ENCODE results near the gene CNKSR2.

Gene CNKSR2

GRCh38 chrX:21469071-21469470 is 94.9 kb downstream of the CNKSR2 start:
- no peak overlapping the region for H3K27ac ChIP-seq (ENCODE audit: low read length)
- no peak for DNase-seq
- H3K27me3 ChIP-seq (replicated peaks; ENCODE audit: insufficient read depth, low read length) = no peaks in the 10 kb centered on the region
- no peak overlapping the region for H3K9ac ChIP-seq (ENCODE audit: low read length)
- no peaks in the 10 kb centered on the region for H3K36me3 ChIP-seq (replicated peaks; ENCODE audit: insufficient read depth, low read length)
- H2AFZ ChIP-seq (ENCODE audit: low read length) = no peak overlapping the region
- H3K9me2 ChIP-seq (replicated peaks; ENCODE audit: insufficient read depth, low read length) = no peaks in the 10 kb centered on the region
- TF ChIP-seq EZH2phosphoT487 (IDR thresholded peaks at IDR 0.05; ENCODE audit: low read length) (no peak), EZH2 (optimal IDR thresholded peaks at IDR 0.05; ENCODE audit: low read depth, low read length) (no peak), CTCF (IDR thresholded peaks at IDR 0.05; ENCODE audit: low read length) (no peak)
- H4K20me1 ChIP-seq (ENCODE audit: insufficient read depth, low read length) = no peaks in the 10 kb centered on the region
- no peaks in the 10 kb centered on the region for H3F3A ChIP-seq (ENCODE audit: insufficient read depth, low read length)
- no peak overlapping the region for H3K4me3 ChIP-seq (ENCODE audit: low read length)
- H3K79me2 ChIP-seq (ENCODE audit: low read length) = no peaks in the 10 kb centered on the region
- no peak overlapping the region for H3K4me2 ChIP-seq (ENCODE audit: low read depth, low read length)
- H3K9me3 ChIP-seq (replicated peaks; ENCODE audit: insufficient read depth, low read length) = no peaks in the 10 kb centered on the region
- no peaks in the 10 kb centered on the region for H3K4me1 ChIP-seq (ENCODE audit: low read length)

GRCh38 chrX:21476909-21477308 is 102.7 kb downstream of the CNKSR2 start:
- Histone ChIP-seq H4K20me1 (ENCODE audit: insufficient read depth, low read length) (no peaks in the 10 kb centered on the region), H2AFZ (ENCODE audit: low read length) (no peak overlapping the region), H3K9me2 (replicated peaks; ENCODE audit: insufficient read depth, low read length) (no peaks in the 10 kb centered on the region), H3K9ac (ENCODE audit: low read length) (no peak overlapping the region), H3K79me2 (ENCODE audit: low read length) (no peaks in the 10 kb centered on the region), H3K4me3 (ENCODE audit: low read length) (no peak overlapping the region), H3F3A (ENCODE audit: insufficient read depth, low read length) (no peaks in the 10 kb centered on the region), H3K4me2 (ENCODE audit: low read depth, low read length) (no peak overlapping the region), H3K27me3 (replicated peaks; ENCODE audit: insufficient read depth, low read length) (no peaks in the 10 kb centered on the region), H3K4me1 (ENCODE audit: low read length) (no peaks in the 10 kb centered on the region), H3K27ac (ENCODE audit: low read length) (no peak overlapping the region), H3K9me3 (replicated peaks; ENCODE audit: insufficient read depth, low read length) (no peaks in the 10 kb centered on the region), H3K36me3 (replicated peaks; ENCODE audit: insufficient read depth, low read length) (no peaks in the 10 kb centered on the region)
- DNase-seq = no peak
- TF ChIP-seq EZH2 (optimal IDR thresholded peaks at IDR 0.05; ENCODE audit: low read depth, low read length) = no peak
- no peak for TF ChIP-seq EZH2phosphoT487 (IDR thresholded peaks at IDR 0.05; ENCODE audit: low read length)
- TF ChIP-seq CTCF (IDR thresholded peaks at IDR 0.05; ENCODE audit: low read length) = no peak

- Histone ChIP-seq H3K4me2 (ENCODE audit: low read depth, low read length) (no peak overlapping the region), H3K9me2 (replicated peaks; ENCODE audit: insufficient read depth, low read length) (no peaks in the 10 kb centered on the region), H3K4me3 (ENCODE audit: low read length) (no peak overlapping the region), H3K27ac (ENCODE audit: low read length) (no peak overlapping the region), H3K27me3 (replicated peaks; ENCODE audit: insufficient read depth, low read length) (no peaks in the 10 kb centered on the region), H2AFZ (ENCODE audit: low read length) (no peak overlapping the region), H3K79me2 (ENCODE audit: low read length) (no peaks in the 10 kb centered on the region), H4K20me1 (ENCODE audit: insufficient read depth, low read length) (no peaks in the 10 kb centered on the region), H3K9ac (ENCODE audit: low read length) (no peak overlapping the region), H3K4me1 (ENCODE audit: low read length) (no peaks in the 10 kb centered on the region), H3K9me3 (replicated peaks; ENCODE audit: insufficient read depth, low read length) (no peaks in the 10 kb centered on the region), H3K36me3 (replicated peaks; ENCODE audit: insufficient read depth, low read length) (no peaks in the 10 kb centered on the region), H3F3A (ENCODE audit: insufficient read depth, low read length) (no peaks in the 10 kb centered on the region)
- peak; percentile 49 for DNase-seq
- no peak for TF ChIP-seq EZH2phosphoT487 (IDR thresholded peaks at IDR 0.05; ENCODE audit: low read length)
- peak; percentile 62 for TF ChIP-seq CTCF (IDR thresholded peaks at IDR 0.05; ENCODE audit: low read length)
- no peak for TF ChIP-seq EZH2 (optimal IDR thresholded peaks at IDR 0.05; ENCODE audit: low read depth, low read length)
Observed at GRCh38 chrX:21479695-21480270, 105.6 kb downstream of the CNKSR2 start.
